GM12878 (cell line): ENCODE data around the gene HMOX1. TPM values are rescaled to one million over a fixed set of nuclear protein-coding genes. Genes with fewer than 3 reads are reported as not detected.
A peak's percentile ranks its signal among the peaks of the same experiment; 100 is the strongest.

Source experiments
- ATAC-seq: fragments of 200-7000 bp; cut with Tn5 transposase; 3 replicates; pipeline ENCODE4 v1.9.1; 2020; ENCODE audit warnings: mild to moderate bottlenecking, moderate library complexity
- BruUV-seq: library from RNA; stranded (reverse); fragments of 400-500 nt; replicated peaks from 2 replicates; lab custom pipeline; 2021; lab: Mats Ljungman, UMichigan
- CTCF ChIA-PET: fragments of 300-600 bp; sonication (Branson Sonifier 250); formaldehyde crosslinking; extraction: SDS; loops from one replicate; lab custom pipeline; 2021; ENCODE audit warnings: inconsistent platforms; lab: Yijun Ruan, JAX
- POLR2A ChIA-PET: fragments of 350-600 bp; formaldehyde crosslinking; extraction: SDS; loops from one replicate; lab custom pipeline; 2021; ENCODE audit warnings: inconsistent platforms; lab: Charles Lee
- RAD21 ChIA-PET: fragments of 300-600 bp; sonication (Branson Sonifier 250); formaldehyde crosslinking; loops from one replicate; lab custom pipeline; 2023; ENCODE audit warnings: antibody characterized with exemption; ENCODE audit not compliant: unreplicated experiment; lab: Charles Lee
- SMC1A ChIA-PET: fragments of 300-600 bp; sonication (Branson Sonifier 250); formaldehyde crosslinking; loops from one replicate; lab custom pipeline; 2023; ENCODE audit not compliant: unreplicated experiment, uncharacterized antibody; lab: Charles Lee
- DNase-seq: peaks from one replicate; pipeline ENCODE4 v3.0.0-alpha.2; 2011; ENCODE audit warnings: low read depth, low spot score
- FAIRE-seq: peaks from 3 replicates; lab custom pipeline; 2011; peaks lifted over from hg19 to GRCh38; lab: Jason Lieb, UNC
- H2AFZ ChIP-seq: 2 replicates; pipeline ENCODE4 v1.6.0; 2011; ENCODE audit warnings: low read depth, low read length, control low read depth; ENCODE audit not compliant: control insufficient read depth
- H3K27ac ChIP-seq: 2 replicates; pipeline ENCODE4 v1.5.1; 2011; ENCODE audit warnings: control low read depth; ENCODE audit not compliant: control insufficient read depth, insufficient read depth
- H3K27me3 ChIP-seq, 2 experiments: replicated peaks in 1 of 2; 2 replicates each; pipeline versions ENCODE4 v1.6.0 to v1.6.1; 2011; ENCODE audit warnings: low read length in 1 of 2; ENCODE audit not compliant: control insufficient read depth in 2 of 2, insufficient read depth in 2 of 2
- H3K36me3 ChIP-seq, 2 experiments: 2 replicates each; pipeline ENCODE4 v1.5.1; 2011; ENCODE audit warnings: low read length in 1 of 2; ENCODE audit not compliant: control insufficient read depth in 2 of 2, insufficient read depth in 2 of 2
- H3K4me1 ChIP-seq: 2 replicates; pipeline ENCODE4 v1.6.1; 2011; ENCODE audit warnings: mild to moderate bottlenecking, low read length, moderate library complexity, mixed read lengths; ENCODE audit not compliant: control insufficient read depth, insufficient read depth
- H3K4me2 ChIP-seq: 2 replicates; pipeline ENCODE4 v1.6.0; 2011; ENCODE audit warnings: control low read depth; ENCODE audit not compliant: control insufficient read depth, insufficient read depth
- H3K4me3 ChIP-seq: fragments of 200-600 bp; sonication (generic); 2 replicates; pipeline ENCODE4 v1.5.1; 2016
- H3K79me2 ChIP-seq: 2 replicates; pipeline ENCODE4 v1.6.0; 2011; ENCODE audit warnings: low read length; ENCODE audit not compliant: control insufficient read depth, insufficient read depth
- H3K9ac ChIP-seq: 2 replicates; pipeline ENCODE4 v1.8.0; 2011; ENCODE audit warnings: low read length, control low read depth, mixed read lengths; ENCODE audit not compliant: control insufficient read depth, insufficient read depth
- H3K9me3 ChIP-seq: replicated peaks from 3 replicates; pipeline ENCODE4 v1.5.1; 2011; ENCODE audit warnings: mild to moderate bottlenecking, low read length; ENCODE audit not compliant: control insufficient read depth, insufficient read depth
- H4K20me1 ChIP-seq: 2 replicates; pipeline ENCODE4 v1.6.0; 2011; ENCODE audit not compliant: control insufficient read depth, insufficient read depth
- DPF2 ChIP-seq: fragments of 450-650 bp; IDR thresholded peaks from 2 replicates; pipeline ENCODE4 v1.6.1; 2017; ENCODE audit warnings: mild to moderate bottlenecking
- IKZF1 ChIP-seq: fragments of 450-650 bp; conservative IDR thresholded peaks from 2 replicates; pipeline ENCODE4 v1.6.1; 2017; ENCODE audit warnings: antibody characterized with exemption, mild to moderate bottlenecking
- IRF4 ChIP-seq: IDR thresholded peaks from 2 replicates; pipeline ENCODE4 v1.6.1; 2011; ENCODE audit warnings: low read depth, low read length
- RELA ChIP-seq: fragments of 450-650 bp; IDR thresholded peaks from 2 replicates; pipeline ENCODE4 v1.8.0; 2014; ENCODE audit warnings: borderline replicate concordance; ENCODE audit not compliant: partially characterized antibody
- RFX5 ChIP-seq: IDR thresholded peaks from 2 replicates; pipeline ENCODE4 v1.6.1; 2011; ENCODE audit warnings: low read depth, low read length, improper control_type of control experiment
- SREBF1 ChIP-seq: IDR thresholded peaks from 2 replicates; pipeline ENCODE4 v1.6.1; 2012; ENCODE audit warnings: mild to moderate bottlenecking, low read length
- WGBS: methylation state at CpG from one replicate; pipeline ENCODE4 v1.1.6; 2016; ENCODE audit warnings: low lambda C conversion rate; ENCODE audit not compliant: insufficient replicate concordance, insufficient coverage; ENCODE audit errors: missing lambda C conversion rate; 5-methylcytosine and 5-hydroxymethylcytosine counted together
- in situ Hi-C: fragments of 300-500 bp; cut with MboI; formaldehyde crosslinking; loops from 9 replicates; pipeline ENCODE4 v1.14.3; 2018; ENCODE audit warnings: mixed read lengths
- intact Hi-C: fragments of 100-400 bp; cut with micrococcal nuclease; formaldehyde crosslinking; loops from one replicate; pipeline ENCODE4 v1.14.2; 2022; ENCODE audit not compliant: unreplicated experiment
- polyA plus RNA-seq, 11 experiments: library from polyadenylated mRNA; depleted of rRNA in 4 of 11; unstranded in 6 of 11; stranded (reverse) in 5 of 11; fragments of >200 nt; fragmentation: Nextera tagmentation in 4 of 11; fragmentation: Illumina TruSeq in 1 of 11; extraction: Ambion mirVana in 4 of 11; extraction: Trizol in 1 of 11; gene quantifications; 1 replicate in 1 of 11; 2 replicates in 10 of 11; pipeline versions ENCODE4 v1.2.1 to v1.2.3, GENCODE V29; 2011 to 2016; ENCODE audit warnings: inconsistent platforms in 2 of 11, missing spikeins in 2 of 11, low read depth in 1 of 11
- total RNA-seq, 4 experiments: library from RNA; depleted of rRNA in 3 of 4; stranded (reverse); fragments of >200 nt in 3 of 4; fragmentation: Illumina TruSeq in 1 of 4; extraction: Trizol in 1 of 4; gene quantifications; 2 replicates each; pipeline versions ENCODE4 v1.2.1 to v1.2.3, GENCODE V29; 2013 to 2021
- TF ChIP-seq, protein P1 (sequence below): fragments of 450-650 bp; IDR thresholded peaks from 2 replicates; pipeline ENCODE4 v1.6.1; 2018; ENCODE audit warnings: borderline replicate concordance, mild to moderate bottlenecking; ENCODE audit not compliant: partially characterized antibody
- TF ChIP-seq, protein P2 (sequence below): fragments of 450-650 bp; conservative IDR thresholded peaks from 2 replicates; pipeline ENCODE4 v1.6.1; 2017; ENCODE audit warnings: mild to moderate bottlenecking, moderate library complexity
- TF ChIP-seq, protein P3 (sequence below): fragments of 450-650 bp; IDR thresholded peaks from 2 replicates; pipeline ENCODE4 v1.6.1; 2016; ENCODE audit warnings: mild to moderate bottlenecking
- TF ChIP-seq, protein P4 (sequence below): fragments of 450-650 bp; IDR thresholded peaks from 2 replicates; pipeline ENCODE4 v1.6.1; 2017; ENCODE audit warnings: mild to moderate bottlenecking, moderate library complexity
- TF ChIP-seq, protein P5 (sequence below): IDR thresholded peaks from 2 replicates; pipeline ENCODE4 v1.6.1; 2012; ENCODE audit warnings: low read depth, low read length, improper control_type of control experiment

HMOX1 gene
- total and polyA plus RNA-seq, 10 of the 15 experiments (the other 5 are each of a cell fraction or from before 2014, with no cell fraction given), result 1.5 to 36.7 (median 18.8) TPM

DNA sequence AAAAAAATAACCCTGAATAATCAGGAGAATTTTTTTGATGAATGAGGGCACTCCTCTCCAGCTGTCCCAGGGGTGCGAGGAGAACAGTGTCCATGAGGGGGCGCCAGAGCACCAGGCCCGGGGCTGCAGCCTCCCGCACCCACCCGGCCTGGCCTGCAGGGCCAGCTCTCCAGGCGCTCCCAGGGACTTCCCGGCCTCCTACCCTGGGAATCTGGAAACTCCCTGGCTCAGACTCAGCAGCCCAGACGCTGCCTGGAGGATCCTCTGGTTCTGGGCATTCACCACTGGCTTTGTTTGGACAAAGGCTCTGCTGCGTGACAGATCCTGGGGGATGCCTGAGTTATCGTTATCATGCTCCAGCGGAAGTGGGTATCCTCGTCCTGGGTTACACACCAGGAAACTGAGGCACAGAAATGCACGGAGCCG, 50.0 kb downstream of the HMOX1 start:
- intact Hi-C loops (loop anchor here (5.0 kb wide), 1 partner anchor 151 kb away; no protein-coding TSS in a partner anchor), in situ Hi-C loops (no loop called here)
- Histone ChIP-seq H3K9me3 (no peaks in the 10 kb centered on the region; the same call in 2 of the 3 replicates), H4K20me1 (no peaks in the 10 kb centered on the region; the same call in 1 of the 2 replicates), H3K79me2 (no peaks in the 10 kb centered on the region), H3K4me3 (no peak overlapping the region), H3K27me3 (no peaks in the 10 kb centered on the region), H3K36me3 (peaks cover 17 to 22% of the 10 kb centered on the region in 2 experiments), H3K4me2 (no peak overlapping the region), H3K4me1 (no peaks in the 10 kb centered on the region), H3K27ac (no peak overlapping the region), H3K9ac (no peak overlapping the region), H2AFZ (no peak overlapping the region)
- FAIRE-seq, result no peak
- ChIA-PET CTCF (interaction anchor here (2.2 to 3.0 kb wide), 3 partner anchors 20 to 152 kb away, joined by 9 to 16 read pairs (median 12); no protein-coding TSS in a partner anchor), RAD21 (interaction anchor here (0.6 to 1.7 kb wide), 6 partner anchors 14 to 151 kb away, joined by 3 to 7 read pairs (median 4); no protein-coding TSS in a partner anchor), SMC1A (interaction anchor here (0.7 to 1.2 kb wide), 3 partner anchors 26 to 154 kb away, joined by 3 read pairs; no protein-coding TSS in a partner anchor), POLR2A (interaction anchor here (0.7 kb wide), 1 partner anchor 19 kb away, joined by 3 read pairs; no protein-coding TSS in a partner anchor)
- no peak for DNase-seq
- peak; percentile 79 for ATAC-seq
- no TSS peak for BruUV-seq
- 81% methylated on average over 14 of the region's 14 CpGs for WGBS
- TF ChIP-seq DPF2 (no peak), RELA (no peak), IKZF1 (peak; percentile 54), SREBF1 (no peak), IRF4 (no peak), RFX5 (no peak)
- TF ChIP-seq, protein P1, sequence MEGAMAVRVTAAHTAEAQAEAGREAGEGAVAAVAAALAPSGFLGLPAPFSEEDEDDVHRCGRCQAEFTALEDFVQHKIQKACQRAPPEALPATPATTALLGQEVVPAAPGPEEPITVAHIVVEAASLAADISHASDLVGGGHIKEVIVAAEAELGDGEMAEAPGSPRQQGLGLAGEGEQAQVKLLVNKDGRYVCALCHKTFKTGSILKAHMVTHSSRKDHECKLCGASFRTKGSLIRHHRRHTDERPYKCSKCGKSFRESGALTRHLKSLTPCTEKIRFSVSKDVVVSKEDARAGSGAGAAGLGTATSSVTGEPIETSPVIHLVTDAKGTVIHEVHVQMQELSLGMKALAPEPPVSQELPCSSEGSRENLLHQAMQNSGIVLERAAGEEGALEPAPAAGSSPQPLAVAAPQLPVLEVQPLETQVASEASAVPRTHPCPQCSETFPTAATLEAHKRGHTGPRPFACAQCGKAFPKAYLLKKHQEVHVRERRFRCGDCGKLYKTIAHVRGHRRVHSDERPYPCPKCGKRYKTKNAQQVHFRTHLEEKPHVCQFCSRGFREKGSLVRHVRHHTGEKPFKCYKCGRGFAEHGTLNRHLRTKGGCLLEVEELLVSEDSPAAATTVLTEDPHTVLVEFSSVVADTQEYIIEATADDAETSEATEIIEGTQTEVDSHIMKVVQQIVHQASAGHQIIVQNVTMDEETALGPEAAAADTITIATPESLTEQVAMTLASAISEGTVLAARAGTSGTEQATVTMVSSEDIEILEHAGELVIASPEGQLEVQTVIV, result no peak
- TF ChIP-seq, protein P2, sequence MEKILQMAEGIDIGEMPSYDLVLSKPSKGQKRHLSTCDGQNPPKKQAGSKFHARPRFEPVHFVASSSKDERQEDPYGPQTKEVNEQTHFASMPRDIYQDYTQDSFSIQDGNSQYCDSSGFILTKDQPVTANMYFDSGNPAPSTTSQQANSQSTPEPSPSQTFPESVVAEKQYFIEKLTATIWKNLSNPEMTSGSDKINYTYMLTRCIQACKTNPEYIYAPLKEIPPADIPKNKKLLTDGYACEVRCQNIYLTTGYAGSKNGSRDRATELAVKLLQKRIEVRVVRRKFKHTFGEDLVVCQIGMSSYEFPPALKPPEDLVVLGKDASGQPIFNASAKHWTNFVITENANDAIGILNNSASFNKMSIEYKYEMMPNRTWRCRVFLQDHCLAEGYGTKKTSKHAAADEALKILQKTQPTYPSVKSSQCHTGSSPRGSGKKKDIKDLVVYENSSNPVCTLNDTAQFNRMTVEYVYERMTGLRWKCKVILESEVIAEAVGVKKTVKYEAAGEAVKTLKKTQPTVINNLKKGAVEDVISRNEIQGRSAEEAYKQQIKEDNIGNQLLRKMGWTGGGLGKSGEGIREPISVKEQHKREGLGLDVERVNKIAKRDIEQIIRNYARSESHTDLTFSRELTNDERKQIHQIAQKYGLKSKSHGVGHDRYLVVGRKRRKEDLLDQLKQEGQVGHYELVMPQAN, result no peak
- TF ChIP-seq, protein P3, sequence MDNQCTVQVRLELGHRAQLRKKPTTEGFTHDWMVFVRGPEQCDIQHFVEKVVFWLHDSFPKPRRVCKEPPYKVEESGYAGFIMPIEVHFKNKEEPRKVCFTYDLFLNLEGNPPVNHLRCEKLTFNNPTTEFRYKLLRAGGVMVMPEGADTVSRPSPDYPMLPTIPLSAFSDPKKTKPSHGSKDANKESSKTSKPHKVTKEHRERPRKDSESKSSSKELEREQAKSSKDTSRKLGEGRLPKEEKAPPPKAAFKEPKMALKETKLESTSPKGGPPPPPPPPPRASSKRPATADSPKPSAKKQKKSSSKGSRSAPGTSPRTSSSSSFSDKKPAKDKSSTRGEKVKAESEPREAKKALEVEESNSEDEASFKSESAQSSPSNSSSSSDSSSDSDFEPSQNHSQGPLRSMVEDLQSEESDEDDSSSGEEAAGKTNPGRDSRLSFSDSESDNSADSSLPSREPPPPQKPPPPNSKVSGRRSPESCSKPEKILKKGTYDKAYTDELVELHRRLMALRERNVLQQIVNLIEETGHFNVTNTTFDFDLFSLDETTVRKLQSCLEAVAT, result no peak
- TF ChIP-seq, protein P4, sequence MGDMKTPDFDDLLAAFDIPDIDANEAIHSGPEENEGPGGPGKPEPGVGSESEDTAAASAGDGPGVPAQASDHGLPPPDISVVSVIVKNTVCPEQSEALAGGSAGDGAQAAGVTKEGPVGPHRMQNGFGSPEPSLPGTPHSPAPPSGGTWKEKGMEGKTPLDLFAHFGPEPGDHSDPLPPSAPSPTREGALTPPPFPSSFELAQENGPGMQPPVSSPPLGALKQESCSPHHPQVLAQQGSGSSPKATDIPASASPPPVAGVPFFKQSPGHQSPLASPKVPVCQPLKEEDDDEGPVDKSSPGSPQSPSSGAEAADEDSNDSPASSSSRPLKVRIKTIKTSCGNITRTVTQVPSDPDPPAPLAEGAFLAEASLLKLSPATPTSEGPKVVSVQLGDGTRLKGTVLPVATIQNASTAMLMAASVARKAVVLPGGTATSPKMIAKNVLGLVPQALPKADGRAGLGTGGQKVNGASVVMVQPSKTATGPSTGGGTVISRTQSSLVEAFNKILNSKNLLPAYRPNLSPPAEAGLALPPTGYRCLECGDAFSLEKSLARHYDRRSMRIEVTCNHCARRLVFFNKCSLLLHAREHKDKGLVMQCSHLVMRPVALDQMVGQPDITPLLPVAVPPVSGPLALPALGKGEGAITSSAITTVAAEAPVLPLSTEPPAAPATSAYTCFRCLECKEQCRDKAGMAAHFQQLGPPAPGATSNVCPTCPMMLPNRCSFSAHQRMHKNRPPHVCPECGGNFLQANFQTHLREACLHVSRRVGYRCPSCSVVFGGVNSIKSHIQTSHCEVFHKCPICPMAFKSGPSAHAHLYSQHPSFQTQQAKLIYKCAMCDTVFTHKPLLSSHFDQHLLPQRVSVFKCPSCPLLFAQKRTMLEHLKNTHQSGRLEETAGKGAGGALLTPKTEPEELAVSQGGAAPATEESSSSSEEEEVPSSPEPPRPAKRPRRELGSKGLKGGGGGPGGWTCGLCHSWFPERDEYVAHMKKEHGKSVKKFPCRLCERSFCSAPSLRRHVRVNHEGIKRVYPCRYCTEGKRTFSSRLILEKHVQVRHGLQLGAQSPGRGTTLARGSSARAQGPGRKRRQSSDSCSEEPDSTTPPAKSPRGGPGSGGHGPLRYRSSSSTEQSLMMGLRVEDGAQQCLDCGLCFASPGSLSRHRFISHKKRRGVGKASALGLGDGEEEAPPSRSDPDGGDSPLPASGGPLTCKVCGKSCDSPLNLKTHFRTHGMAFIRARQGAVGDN, result no peak
- TF ChIP-seq, protein P5, sequence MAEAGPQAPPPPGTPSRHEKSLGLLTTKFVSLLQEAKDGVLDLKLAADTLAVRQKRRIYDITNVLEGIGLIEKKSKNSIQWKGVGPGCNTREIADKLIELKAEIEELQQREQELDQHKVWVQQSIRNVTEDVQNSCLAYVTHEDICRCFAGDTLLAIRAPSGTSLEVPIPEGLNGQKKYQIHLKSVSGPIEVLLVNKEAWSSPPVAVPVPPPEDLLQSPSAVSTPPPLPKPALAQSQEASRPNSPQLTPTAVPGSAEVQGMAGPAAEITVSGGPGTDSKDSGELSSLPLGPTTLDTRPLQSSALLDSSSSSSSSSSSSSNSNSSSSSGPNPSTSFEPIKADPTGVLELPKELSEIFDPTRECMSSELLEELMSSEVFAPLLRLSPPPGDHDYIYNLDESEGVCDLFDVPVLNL, result no peak
